Activated naive CD4-positive, alpha-beta T cell treated with anti-CD3 and anti-CD28 coated beads, Interleukin-2, amount 50 U/mL, for 72 hours (primary cell): ENCODE measurements around the gene POM121L2. TPM values are rescaled to one million over a fixed set of nuclear protein-coding genes. Genes with fewer than 3 reads are reported as not detected.

Experiments
- ATAC-seq, 2 donors: fragments of 150-1000 bp; cut with Tn5 transposase; 2 replicates each; pipeline ENCODE4 v1.10.0; 2021; ENCODE audit warnings: mild to moderate bottlenecking in 2 of 2, moderate library complexity in 2 of 2
- DNase-seq, 2 donors: peaks; one replicate each; pipeline ENCODE4 v3.0.0; 2021 to 2022; ENCODE audit warnings: low spot score in 2 of 2
- H3K27ac Mint-ChIP-seq, 2 donors: one replicate each; pipeline ENCODE4 v1.8.0; 2022; ENCODE audit warnings: mild to moderate bottlenecking in 2 of 2, mixed read lengths in 2 of 2
- H3K36me3 Mint-ChIP-seq, 2 donors: one replicate each; pipeline ENCODE4 v1.8.0; 2022; ENCODE audit warnings: mixed read lengths in 2 of 2
- H3K9me3 Mint-ChIP-seq, 2 donors: one replicate each; pipeline ENCODE4 v1.8.0; 2022; ENCODE audit warnings: mixed read lengths in 2 of 2
- total RNA-seq, 2 donors: library from RNA; stranded (reverse); gene quantifications; one replicate each; pipeline ENCODE4 v1.2.3, GENCODE V29; 2022

POM121L2 gene
- not detected for total RNA-seq

DNA sequence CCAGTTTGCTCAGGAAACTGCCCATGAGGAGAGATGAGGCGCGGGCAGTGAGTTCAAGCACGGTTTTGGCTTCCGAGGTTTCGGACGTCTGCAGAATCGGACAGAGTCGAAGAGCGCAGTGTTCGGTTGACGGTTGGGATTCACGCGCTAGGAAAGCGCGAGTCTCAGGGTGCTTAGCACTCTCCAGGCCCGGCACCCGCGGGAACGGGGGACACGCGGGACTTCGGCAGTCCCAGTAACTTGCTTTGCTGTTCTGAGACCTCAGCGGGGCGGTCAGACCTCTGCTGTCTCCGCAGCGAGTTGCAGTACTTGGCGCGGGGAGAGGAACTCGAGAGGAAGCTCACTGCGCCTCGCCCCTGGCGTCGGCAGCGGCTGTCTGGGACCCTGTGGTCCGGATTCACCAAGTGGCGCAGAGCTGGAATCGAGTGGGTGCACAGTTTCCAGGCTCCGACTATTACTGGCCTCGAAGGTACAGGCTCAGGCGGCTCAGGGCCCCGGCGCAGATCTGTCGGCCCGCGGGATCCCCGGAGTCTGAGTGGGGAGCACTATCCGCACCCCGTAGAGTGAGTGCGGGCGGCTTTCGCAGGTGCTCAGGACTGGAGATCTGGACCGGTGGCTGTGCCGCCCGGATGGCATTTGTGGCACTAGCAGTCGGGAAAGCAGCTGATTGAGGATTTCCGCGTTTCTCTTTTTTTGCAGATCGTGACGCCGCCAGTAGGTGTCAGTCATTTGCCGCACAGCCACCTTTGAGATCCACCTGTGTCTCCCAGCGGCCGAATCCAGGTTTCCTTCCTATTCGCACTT, at the start of gene POM121L2:
POM121L2 (minus strand) TSS at position 128 of the 804 bp plus-strand sequence; CDS start at position 25, 103 bp downstream.
- peak; percentile 71 to 79 for ATAC-seq
- peak; percentile 56 to 69 for DNase-seq

DNA sequence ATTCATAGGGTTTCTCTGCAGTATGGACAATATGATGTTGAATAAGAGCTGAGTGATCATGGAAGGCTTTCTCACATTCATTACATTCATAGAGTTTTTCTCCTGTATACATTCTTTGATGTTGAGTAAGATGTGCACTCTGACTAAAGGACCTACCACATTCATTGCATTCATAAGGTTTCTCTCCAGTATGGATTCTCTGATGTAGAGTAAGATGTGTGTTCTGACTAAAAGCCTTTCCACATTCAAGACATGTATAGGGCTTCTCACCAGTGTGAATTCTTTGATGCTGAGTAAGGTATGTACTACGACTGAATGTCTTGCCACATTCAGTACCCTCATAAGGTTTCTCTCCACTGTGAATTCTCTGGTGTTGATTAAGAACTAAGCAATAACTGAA, 47.2 kb upstream of the POM121L2 start:
- Mint-ChIP-seq H3K9me3 (peaks cover 33 to 47% of the 10 kb centered on the region in 2 donors), H3K27ac (no peak overlapping the region), H3K36me3 (peaks cover 42 to 45% of the 10 kb centered on the region in 2 donors)
- DNase-seq, result no peak
- ATAC-seq, result peak in 1 of 2 donors; percentile 43

More for the DNA sequence above, at the start of gene POM121L2:
- no peaks in the 10 kb centered on the region for H3K9me3 Mint-ChIP-seq
- no peaks in the 10 kb centered on the region for H3K36me3 Mint-ChIP-seq
- H3K27ac Mint-ChIP-seq, result peak within 1 kb of the TSS in 1 of 2 donors; percentile 6

DNA sequence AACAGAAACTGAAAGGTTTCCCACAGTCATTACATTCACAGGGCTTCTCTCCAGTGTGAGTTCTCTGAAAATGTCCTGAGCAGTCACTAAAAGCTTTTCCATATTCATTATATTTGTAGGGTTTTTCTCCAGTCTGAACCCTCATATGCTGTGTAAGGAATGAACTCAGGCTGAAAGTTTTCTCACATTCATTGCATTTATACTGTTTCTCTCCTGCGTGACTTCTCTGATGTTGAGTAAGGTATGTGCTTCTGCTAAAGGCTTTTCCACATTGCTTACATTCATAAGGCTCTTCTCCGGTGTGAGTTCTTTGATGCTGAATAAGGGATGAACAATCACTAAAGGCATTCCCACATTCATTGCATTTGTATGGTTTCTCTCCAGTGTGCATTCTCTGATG, 46.7 kb upstream of the POM121L2 start:
- Mint-ChIP-seq H3K27ac (no peak overlapping the region), H3K9me3 (peaks cover 35 to 47% of the 10 kb centered on the region in 2 donors), H3K36me3 (peaks cover 42 to 47% of the 10 kb centered on the region in 2 donors)
- ATAC-seq (no peak), DNase-seq (no peak)

DNA sequence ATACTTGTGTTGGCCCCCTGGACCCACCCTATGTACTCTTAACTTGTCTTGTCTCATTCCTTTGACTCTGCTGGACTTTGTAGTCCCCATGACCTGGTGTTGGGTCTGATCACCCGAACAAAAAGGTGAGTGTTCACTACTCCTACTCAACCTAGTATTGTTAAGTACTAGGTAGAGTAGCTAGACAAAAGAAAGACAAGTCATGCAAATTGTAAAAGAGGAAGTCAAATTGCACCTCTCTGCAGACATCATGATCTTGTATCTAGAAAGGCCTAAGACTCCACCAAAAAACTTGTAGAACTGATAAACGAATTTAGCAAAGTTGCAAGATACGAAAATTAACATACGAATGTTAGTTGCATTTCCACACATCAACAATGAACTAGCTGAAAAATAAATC, 40.8 kb upstream of the POM121L2 start:
- no peak overlapping the region for H3K27ac Mint-ChIP-seq
- peaks cover 16 to 19% of the 10 kb centered on the region in 2 donors for H3K9me3 Mint-ChIP-seq
- H3K36me3 Mint-ChIP-seq, result peaks cover 3 to 20% of the 10 kb centered on the region in 2 donors
- DNase-seq (no peak), ATAC-seq (no peak)

DNA sequence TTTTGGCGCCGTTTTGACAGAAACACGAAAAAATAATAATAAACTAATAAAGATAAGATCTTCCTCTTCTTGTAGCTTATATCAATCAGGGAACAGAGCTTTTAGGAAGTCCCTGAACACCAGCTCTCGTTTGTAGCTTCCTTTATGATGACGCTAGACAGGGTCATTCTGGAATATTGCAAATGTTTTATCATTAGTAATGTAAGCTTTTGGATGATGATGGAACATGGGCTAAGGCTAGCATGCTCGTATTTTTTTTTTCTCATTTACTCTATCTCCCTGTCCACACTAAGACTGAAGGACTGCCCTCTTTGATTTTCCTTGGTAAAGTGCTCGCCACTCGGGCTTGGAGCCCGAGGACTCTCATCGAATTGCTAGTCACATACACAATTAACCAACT, 22.1 kb upstream of the POM121L2 start:
- peaks cover 0 to 5% of the 10 kb centered on the region in 2 donors for H3K9me3 Mint-ChIP-seq

DNA sequence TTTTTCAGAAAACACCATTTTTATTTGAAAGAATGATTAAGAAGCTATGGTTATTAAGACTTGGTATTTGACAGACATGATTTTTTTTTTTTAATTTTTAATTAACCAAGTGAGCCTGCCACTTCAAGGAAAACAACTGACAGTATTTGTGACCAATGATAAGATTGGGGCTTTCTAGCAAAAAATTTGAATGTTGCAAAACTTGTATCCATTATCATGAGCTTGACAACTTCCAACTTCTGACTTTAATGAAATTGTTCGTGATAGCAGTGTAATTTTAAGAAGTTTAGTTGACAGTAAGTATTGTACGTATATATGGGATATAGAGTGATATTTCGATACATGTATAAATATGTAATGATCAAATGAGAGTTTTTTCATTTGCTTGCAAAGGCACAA, 21.6 kb upstream of the POM121L2 start:
- Mint-ChIP-seq H3K36me3 (peaks cover 6% of the 10 kb centered on the region in 2 donors), H3K27ac (no peak overlapping the region), H3K9me3 (peaks cover 0 to 5% of the 10 kb centered on the region in 2 donors)
- no peak for ATAC-seq
- no peak for DNase-seq

More for the DNA sequence above, 22.1 kb upstream of the POM121L2 start:
- no peak for DNase-seq
- no peak for ATAC-seq
- no peak overlapping the region for H3K27ac Mint-ChIP-seq
- peaks cover 6% of the 10 kb centered on the region in 2 donors for H3K36me3 Mint-ChIP-seq

DNA sequence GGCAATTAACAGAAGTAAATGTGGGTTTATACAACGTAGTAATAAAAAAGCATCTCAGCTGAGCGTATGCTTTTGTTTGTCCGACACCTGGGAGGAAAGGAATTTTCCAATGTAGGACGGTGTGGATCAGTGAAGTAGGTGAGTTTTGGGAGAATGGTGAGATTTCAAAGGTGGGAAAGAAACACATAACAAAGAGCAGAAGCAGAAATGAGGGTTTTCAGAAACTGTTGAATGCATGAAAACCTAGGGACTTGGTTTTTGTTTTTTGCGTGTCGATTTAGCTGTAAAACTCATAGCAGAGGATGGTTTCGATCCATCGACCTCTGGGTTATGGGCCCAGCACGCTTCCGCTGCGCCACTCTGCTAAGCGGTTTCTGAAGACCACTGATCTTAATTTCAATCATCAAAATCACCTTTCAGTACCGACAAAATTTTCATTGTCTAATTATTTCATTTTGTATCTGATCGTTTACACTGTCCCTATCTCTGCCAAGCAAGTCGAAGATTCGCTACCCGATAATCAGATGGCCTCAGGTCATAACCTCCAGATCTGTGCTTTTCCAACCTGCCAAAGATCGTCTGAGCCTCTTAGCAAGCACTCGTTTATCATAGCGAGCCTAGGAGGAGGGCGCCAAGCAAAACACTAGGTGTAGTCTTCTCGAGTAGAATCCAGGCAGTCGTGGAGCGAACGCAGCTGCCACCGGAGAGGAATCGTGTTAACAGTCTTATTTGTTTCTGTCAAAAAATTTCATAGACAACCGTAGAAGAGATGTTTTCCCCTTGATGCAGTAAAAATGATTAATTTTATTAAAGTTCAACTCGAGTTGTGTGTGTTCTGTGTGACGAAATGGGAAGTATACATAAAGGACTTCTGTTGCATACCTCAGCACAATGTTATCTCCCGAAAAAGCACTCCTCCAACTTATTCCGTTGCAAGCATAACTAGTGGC, 20.9 kb upstream of the POM121L2 start:
- peaks cover 0 to 5% of the 10 kb centered on the region in 2 donors for H3K9me3 Mint-ChIP-seq

DNA sequence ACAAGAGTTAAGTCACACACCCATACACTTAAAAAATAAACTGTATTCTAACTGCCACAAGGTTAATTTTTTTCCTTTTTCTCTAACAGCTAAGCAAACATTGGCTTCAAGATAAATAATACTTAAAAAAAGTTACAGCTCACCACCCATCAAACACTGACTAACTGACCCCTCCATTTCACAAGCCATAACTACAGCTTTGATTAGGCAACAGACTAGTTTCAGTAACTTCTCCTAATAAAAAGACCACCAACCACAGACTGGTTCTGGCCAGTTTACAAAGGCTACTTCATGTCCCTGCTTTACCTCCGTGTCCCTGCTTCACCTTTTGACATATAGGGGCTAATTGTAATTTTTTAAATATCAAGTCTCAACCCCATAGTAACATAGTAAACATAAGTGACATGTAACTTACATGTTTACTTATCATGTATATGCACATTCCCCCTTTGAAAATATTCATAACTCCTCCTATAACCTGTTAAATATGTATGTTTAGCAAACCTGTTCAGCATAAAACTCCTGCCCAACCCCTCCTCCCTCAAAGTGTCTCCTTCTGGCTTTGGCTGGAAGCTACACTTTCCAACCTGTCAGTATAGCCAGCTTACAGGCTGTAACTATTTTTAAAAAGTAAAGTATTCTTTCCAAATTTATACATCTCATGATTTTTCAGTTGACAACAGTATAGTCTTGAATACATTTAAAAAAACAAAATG, 15.1 kb upstream of the POM121L2 start:
- H3K36me3 Mint-ChIP-seq, result no peaks in the 10 kb centered on the region
- no peak for DNase-seq
- ATAC-seq, result no peak
- no peaks in the 10 kb centered on the region for H3K9me3 Mint-ChIP-seq
- H3K27ac Mint-ChIP-seq, result no peak overlapping the region

More for the DNA sequence above, 20.9 kb upstream of the POM121L2 start:
- DNase-seq, result peak in 1 of 2 donors; percentile 57
- Mint-ChIP-seq H3K27ac (peak overlapping the region; percentile 86 to 97), H3K36me3 (peaks cover 6% of the 10 kb centered on the region in 2 donors)
- ATAC-seq, result peak; percentile 78 to 88

DNA sequence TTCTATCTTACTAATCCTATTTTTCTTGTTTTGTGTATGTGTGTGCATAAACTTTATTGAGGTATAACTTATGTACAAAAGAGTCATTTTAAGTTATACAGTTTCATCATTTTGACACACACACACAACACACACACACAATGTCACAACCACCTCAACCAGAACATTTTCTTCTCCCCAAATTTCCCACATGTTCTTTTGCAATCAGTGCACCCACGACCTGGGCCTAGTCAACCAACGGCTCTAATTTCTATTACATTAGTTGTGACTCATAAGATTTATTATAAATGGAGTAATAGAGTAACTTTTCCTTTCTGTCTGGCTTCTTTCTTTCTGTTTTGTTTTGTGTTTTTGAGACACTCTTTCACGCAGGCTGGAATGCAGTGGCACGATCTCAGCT, 9.8 kb upstream of the POM121L2 start:
- H3K36me3 Mint-ChIP-seq, result no peaks in the 10 kb centered on the region
- H3K27ac Mint-ChIP-seq, result no peak overlapping the region

DNA sequence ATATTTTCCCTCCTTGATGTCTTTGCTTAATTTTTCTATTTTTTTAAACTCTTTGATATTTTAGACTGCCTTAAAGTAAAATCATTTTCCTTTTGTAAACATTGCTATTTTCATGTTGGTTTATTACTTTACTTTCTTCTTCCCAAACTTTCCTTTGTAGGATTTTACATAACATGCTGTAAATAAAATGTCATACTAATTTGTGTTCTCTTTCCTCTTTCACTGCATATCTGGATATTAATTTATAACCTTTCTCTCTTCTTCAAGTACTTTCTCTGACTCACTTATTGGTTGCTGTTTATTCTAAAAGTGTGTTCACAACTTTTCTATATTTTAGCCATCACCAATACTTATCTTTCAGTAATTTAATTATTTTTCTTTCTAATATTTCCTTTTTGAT, 9.3 kb upstream of the POM121L2 start:
- no peaks in the 10 kb centered on the region for H3K36me3 Mint-ChIP-seq
- H3K27ac Mint-ChIP-seq, result no peak overlapping the region
- no peaks in the 10 kb centered on the region for H3K9me3 Mint-ChIP-seq
- ATAC-seq, result no peak
- no peak for DNase-seq

More for the DNA sequence above, 9.8 kb upstream of the POM121L2 start:
- no peaks in the 10 kb centered on the region for H3K9me3 Mint-ChIP-seq
- no peak for DNase-seq
- no peak for ATAC-seq

DNA sequence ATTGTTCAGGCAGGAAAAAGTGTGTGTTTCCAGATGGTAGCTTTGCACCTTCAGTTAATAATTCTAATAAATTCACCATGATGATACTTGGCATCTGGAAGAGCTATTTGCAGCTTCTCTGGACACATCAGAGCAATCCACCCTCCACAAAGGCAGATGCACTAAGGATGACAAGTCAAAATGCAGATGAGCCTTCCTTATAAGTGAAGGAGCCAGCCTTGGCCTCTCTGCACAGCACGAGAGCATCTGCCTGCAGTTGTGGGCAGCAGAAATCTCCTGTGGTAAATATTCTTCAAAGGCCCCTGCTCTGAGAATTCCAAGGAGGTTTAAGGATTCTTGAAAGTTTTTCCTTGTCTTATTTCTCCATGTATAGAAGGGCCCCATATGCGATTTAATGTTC, 6.9 kb upstream of the POM121L2 start:
- DNase-seq (no peak), ATAC-seq (no peak)
- Mint-ChIP-seq H3K27ac (no peak overlapping the region), H3K9me3 (no peaks in the 10 kb centered on the region), H3K36me3 (no peaks in the 10 kb centered on the region)

DNA sequence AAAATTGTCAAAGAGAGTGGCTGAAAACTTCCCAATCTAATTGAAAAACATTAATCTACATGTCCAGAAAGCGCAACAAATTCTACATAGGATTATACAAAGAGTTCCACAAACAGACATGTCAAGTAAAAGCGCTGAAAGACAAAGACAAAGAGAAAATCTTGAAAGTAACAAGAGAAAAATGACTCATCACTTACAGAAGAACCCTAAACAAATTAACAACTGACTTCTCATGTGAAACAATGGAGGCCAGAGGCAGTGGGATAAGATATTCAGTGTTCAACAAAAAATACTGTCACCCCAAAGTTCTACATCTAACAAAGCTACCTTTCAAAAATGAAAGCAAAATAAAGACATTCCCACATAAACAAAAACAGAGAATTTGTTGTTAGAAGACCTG, 2.0 kb upstream of the POM121L2 start:
- no peaks in the 10 kb centered on the region for H3K9me3 Mint-ChIP-seq
- no peak overlapping the region for H3K27ac Mint-ChIP-seq
- ATAC-seq, result no peak
- no peaks in the 10 kb centered on the region for H3K36me3 Mint-ChIP-seq
- no peak for DNase-seq

DNA sequence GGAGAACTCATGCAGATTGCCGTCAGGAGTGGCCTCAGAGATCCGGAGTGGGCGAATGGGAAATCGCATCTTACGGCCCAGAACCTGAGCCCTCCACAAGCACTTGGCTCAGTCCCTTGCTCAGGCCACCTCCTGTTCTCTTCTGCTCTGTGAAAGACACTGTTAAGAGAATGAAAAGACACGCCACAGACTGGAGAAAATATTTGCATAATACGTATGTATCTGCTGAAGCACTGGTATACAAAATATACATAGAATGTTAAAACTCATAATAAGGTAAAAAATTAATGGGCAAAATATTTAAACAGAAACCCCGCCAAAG, 838 bp upstream of the POM121L2 start:
- ATAC-seq, result peak in 1 of 2 donors; percentile 51
- Mint-ChIP-seq H3K36me3 (no peaks in the 10 kb centered on the region), H3K27ac (no peak overlapping the region), H3K9me3 (no peaks in the 10 kb centered on the region)
- no peak for DNase-seq

DNA sequence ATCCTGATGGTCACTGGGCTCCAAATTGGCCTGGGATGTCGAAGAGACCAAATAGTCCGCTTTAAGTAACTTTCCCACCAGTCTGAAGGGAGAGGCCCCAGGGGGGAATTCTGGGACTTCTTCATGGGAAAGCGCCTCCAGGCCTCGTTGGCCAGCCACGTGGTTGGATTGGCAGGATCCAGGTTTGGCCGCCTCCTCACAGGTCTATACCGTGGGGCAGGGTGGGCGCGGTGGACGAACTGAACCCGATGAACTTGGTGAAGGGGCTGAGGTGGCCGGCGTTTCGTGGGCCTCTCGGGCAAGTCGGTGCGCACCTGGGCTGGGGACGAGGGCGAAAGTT, 297 bp downstream of the POM121L2 start:
- H3K27ac Mint-ChIP-seq, result peak overlapping the region in 1 of 2 donors; percentile 6
- DNase-seq (no peak), ATAC-seq (no peak)
- no peaks in the 10 kb centered on the region for H3K9me3 Mint-ChIP-seq
- H3K36me3 Mint-ChIP-seq, result no peaks in the 10 kb centered on the region

DNA sequence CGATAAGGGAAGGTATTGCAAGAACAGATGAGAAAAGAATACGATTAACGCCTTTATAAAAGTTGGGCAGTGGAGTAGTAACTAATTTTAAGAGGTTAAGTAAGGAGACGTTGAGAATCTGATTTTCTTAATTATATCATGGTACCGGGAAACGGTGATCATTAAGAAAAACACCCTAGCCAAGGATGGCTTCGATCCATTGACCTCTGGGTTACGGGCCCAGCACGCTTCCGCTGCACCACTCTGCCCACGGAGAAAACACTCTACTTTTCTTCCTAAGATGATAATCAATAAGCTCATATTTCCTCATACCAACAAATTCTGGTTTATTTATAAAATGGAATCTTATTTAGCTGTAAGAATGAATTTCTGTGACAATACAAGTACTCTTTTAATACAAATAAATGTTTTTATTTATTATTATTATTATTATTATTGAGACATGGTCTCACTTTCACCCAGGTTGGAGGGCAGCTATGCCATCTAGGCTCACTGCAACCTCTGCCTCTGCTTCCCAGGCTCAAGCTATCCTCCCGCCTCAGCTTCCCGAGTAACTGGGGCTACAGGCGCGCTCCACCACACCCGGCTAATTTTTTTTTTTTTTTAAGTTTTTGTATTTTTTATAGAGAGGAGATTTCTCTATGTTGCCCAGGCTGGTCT, 8.3 kb downstream of the POM121L2 start:
- DNase-seq, result no peak
- Mint-ChIP-seq H3K27ac (peak overlapping the region in 1 of 2 donors; percentile 85), H3K36me3 (peaks cover 14 to 17% of the 10 kb centered on the region in 2 donors), H3K9me3 (peaks cover 4 to 8% of the 10 kb centered on the region in 2 donors)
- ATAC-seq, result peak in 1 of 2 donors; percentile 34
